Fibroblast of skin of left quadriceps (primary cell): Measurements from ENCODE around the gene CFAP47.
"Not testable (repeated sequence)": the region's sequence is repeated elsewhere in the genome, so short reads cannot be mapped to it uniquely, and the experiment has no call there.

Experiments used
- DNase-seq, 2 experiments: peaks; one replicate each; pipeline ENCODE4 v3.0.0-alpha.2; 2013; ENCODE audit warnings: low read depth in 2 of 2

CFAP47 gene, protein sequence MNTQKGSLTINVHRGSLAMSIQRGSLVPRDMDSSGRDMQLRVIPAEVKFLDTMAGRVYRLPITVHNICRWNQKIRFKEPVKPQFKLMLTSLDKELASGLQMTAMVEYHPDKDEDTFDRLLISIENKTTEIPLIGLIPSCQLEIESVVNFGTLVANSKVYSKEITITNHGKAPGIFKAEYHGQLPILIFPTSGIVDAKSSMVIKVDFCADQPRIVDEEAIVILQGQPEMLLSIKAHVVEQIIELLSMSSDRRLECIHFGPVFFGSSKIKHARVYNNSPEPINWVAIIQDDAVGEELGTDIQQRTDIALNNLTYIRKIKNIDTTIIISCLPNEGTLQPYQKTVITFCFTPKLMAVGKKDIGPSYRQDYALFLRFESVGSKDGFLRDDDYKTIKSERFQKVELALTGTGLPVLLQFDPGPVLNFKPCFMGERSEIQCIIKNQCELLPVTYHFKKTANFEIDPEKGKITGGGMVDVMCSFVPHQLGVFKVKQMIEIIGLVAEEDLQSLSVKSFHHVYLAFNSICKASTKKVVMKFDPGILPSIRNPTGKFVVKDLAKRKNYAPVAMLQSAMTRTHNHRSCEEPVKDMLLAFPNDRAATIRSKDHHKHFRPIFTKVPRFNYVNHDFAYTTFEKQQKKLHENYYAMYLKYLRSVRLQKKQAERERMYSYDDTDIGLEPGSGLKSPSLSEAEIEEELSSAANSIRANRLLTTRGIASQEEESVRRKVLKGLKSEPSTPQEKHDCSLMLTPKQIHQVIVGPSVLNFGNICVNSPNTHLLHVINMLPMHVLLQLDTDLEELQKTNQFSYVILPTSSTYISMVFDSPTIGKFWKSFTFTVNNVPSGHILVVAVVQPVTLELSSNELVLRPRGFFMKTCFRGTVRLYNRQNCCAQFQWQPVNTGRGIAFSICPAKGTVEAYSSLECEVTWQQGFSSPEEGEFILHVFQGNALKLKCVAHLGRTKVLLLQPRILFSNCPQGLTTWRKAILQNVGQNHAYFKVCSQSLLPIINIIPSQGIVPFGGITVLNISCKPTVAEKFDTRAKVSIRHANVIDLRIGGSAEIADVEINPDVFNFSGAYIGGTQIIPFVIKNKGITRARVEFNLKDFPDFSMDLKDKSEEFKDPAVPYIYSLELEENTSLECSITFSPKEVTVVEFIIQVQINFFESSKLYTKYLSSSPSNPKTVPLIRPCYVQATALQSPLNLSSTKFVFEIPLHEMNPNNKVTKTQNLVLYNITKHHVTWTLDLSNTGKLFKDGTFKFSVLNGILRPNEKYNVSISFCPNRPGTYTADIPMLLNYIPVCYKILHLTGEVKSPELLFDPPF (N-terminal part only)

DNA sequence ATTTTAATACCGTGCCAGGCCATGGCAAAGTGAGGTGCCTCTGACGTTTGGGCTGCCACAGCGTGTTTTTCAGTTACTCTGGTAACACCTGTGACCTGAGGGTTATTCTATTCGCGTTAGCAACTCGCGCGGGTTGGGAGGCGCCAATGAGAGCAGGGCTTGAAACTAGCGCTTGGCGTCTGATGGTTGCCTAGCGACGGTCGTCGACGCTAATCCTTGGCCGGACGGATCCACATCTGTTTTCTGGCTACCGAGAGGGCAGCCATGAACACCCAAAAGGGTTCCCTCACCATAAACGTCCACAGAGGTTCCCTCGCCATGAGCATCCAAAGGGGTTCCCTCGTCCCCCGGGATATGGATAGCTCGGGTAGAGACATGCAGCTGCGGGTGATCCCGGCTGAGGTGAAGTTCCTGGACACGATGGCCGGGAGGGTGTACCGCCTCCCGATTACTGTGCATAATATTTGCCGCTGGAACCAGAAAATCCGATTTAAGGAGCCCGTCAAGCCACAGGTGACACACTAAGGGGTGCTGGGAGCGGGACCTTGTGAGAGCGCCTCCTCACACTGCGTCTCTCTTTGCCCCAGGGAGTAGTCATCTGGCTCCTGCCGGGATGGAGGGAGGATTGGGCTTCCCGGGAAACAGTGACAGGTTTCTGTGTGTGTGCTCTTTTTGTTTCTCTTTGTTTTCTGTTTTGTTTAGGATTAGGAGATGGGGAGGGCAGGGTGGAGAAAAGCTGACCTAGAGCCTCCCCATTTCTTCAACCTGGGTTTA is at the start of gene CFAP47:
TSS of gene CFAP47 (plus strand) at position 199 of the 774 bp plus-strand sequence. CDS start at position 265, 66 bp downstream.
- DNase-seq = no peak

DNA sequence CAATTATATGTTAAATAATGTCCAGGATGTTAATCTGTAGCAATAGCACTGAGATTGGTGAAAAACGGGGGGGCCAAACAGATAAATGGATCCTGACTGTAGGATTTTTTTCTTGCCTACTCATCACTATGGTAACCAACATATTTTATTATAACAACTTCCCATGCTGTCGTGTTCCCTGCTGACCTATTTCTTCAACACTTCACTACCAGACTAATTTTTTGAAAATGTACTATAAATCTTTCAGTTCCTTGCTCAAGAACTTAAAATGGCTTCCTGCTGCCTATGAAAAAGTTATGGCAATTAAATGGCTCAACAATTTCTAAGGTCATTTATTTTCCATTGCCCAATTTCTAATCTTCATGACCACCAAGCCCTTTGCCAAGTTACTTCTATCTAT is 38.9 kb upstream of the CFAP47 start:
- DNase-seq = no peak

DNA sequence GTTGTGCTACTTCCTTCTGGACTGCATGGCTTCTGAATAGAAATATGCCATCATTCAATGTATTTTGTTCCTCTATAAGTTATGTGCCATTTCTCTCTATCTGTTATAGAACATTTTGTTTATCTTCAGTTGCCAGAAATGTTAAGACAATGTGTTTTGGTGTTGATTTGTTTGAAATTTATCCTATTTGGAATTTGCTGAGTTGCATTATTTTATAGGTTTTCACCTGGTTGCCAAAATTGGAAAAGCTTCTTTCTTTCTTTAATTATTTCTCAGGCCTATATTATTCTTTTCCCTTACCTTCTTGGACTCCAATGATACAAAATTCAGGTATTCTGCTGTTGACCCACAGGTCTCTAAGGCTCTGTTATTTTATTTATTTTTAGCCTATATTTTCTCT is 33.4 kb upstream of the CFAP47 start:
- DNase-seq = no peak

DNA sequence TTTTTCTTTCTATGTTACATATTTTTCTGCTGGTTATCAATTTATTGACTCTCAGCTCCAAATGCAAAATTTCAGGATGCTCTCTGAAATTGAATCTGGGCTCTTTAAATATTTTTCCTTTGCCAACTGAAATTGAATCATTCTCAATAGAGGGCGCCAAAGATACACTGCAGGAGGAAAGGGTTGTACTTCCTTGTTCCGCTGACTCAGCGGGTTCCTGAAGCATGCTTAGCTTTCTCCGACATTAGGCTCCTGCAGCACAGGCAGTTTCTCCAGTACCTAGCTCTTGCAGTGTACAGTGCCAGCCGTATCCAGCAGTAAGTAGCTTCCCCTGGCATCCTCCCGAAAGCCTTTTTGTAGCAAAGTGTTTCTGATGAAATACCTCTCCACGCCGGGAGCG is 28.8 kb upstream of the CFAP47 start:
- peak; percentile 0 to 5 for DNase-seq

DNA sequence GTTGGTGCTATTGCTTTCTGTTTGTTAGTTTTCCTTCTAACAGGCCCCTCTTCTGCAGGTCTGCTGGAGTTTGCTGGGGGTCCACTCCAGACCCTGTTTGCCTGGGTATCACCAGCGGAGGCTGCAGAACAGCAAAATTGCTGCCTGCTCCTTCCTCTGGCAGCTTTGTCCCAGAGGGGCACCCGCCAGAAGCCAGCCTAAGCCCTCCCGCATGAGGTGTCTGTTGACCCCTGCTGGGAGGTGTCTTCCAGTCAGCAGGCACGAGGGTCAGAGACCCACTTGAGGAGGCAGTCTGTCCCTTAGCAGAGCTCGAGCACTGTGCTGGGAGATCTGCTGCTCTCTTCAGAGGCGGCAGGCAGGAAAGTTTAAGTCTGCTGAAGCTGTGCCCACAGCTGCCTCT is 67.3 kb downstream of the CFAP47 start:
- DNase-seq = not testable (repeated sequence)

DNA sequence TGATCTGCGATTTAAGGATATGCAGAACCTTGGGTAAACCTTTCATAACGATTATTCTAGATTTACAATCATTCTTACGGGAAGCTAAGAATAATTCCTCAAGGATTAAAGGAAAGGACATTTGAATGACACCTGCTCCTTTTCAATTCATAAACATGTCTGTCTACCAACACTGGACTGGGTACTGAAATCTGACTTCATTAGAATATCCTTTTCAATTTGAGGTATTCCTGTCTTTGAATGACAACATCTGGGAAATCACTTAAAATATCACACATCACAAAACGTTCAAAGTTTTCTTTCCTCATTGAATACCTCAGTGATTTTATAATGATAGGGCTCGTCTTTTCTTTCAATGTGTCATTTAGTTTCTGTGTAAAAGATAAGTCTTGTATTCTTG is 87.7 kb downstream of the CFAP47 start:
- DNase-seq = no peak

DNA sequence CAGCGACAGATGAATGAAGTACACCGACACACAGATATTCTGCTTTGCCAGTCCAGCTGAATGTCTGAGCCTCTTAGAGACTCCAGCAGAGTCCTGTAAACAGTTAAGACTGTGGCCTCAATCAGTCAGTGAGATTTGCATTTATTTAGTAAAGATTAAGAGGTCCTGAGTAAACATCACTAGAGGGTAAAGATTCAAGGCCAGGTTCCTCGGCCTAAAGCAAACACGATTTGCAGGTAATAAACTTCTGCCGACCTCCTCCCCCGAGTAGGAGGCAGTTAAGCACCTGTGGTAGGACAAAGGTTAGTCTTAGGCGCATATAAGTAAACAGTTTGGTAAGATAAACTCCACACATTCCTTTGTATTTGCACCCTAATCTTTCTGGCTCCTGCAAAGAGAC is 99.6 kb downstream of the CFAP47 start:
- no peak for DNase-seq

DNA sequence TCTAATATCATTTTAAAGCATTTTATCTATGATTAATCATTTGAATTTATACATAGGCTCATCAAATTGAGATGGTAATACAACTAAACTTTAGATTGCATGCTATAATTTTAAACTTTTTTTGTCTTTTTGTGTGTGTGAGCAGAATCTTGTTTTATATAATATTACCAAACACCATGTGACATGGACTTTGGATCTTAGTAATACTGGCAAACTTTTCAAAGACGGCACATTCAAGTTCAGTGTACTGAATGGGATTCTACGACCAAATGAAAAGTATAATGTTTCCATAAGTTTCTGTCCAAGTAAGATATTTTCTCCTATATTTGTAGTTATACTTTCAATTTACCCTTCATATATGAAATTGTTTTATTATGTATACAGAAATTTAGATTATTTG is 116.0 kb downstream of the CFAP47 start:
- DNase-seq = no peak

DNA sequence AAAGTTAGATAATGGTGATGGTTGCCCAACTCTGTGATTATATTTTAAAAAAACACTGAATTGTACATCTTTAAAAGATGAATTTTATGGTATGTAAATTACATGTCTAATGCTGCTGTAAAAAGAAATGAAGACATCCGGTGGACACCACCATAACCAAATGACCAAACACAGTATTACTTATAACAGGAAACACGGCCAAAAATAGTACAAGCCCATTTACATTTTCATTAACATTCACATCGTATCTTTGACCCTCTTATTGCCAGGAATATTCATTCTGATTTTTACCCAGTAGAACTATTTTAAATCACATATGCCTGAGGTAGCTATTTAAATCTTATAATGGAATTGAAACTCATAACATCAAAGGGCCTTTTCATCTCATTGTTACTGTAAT is 143.2 kb downstream of the CFAP47 start:
- DNase-seq = no peak

DNA sequence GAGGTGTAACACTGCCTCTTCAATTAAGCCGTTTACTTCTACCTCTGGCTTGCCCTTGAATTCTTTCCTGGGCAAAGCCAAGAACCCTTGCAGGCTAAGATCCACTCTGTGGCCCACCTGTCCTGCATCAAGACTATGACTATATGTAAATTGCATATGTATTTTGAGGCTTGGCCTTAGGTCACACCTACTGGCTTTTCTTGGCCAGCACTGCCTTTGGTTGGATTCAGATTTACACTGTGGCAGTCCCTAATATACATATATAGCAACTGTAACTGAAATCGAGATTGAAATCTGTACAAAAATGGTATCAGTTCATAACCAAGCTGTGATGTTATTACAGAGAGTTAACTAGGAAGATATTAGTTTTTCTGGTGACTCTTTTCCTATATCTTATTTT is 151.5 kb downstream of the CFAP47 start:
- DNase-seq = no peak

DNA sequence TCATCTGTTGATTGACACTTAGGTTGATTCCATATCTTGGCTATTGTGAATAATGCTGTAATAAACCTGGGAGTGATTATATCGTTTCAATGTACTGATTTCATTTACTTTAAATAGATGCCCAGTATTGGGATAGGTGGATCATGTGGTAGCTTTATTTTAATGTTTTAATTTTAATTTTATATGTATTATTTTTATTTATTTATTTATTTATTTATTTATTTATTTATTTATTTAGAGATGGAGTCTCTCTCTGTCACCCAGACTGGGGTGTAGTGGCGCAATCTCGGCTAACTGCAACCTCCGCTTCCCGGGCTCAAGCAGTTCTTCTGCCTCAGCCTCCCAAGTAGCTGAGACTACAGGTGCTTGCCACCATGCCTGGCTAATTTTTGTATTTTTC is 155.5 kb downstream of the CFAP47 start:
- not testable (repeated sequence) for DNase-seq

DNA sequence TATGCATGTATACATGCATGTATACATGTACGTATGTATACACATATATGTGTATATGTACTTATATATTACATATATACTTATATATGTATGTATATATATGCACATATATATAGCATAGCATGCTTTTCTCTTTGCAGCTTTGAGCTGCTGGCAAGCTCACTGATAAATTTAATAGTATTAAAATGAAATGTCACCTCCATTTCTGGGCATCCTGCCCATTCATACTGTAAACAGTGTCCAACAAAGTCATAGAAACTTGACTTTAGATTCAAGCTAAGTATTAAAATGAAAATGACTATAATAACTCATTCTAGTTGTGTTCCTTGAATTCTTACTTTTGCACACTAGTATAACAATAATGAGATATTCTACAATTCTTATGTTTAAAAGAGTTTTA is 163.7 kb downstream of the CFAP47 start:
- DNase-seq = no peak

DNA sequence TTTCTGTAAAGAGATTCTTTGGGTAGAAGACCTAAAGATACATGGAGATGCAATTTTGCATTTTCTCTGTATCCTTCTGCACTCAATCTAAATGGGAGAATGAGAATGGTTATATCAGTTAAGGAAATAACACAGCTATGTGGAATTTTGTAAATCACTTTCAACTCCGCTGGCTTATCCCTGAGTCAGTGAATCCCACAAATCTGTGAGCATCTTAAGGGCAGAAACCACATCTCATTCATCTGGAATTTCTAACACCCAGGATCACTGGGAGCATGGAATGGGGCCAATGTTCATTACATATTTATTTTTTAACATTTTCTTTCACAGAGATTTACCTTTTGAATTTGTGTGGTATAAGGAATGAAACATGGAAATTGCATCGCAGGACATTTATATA is 167.8 kb downstream of the CFAP47 start:
- no peak for DNase-seq

DNA sequence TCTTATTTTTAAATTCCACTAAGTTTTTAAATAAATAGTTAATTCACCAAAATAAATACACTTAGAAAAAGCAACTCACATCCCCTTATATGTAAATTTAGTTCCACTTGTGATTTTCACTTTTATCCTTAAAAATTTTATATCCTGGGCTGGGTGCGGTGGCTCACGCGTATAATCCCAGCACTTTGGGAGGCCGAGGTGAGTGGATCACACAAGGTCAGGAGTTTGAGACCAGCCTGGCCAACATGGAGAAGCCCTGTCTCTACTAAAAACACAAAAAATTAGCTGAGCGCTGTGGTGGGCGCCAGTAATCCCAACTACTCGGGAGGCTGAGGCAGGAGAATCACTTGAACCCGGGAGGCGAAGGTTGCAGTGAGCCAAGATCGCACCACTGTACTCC is 169.4 kb downstream of the CFAP47 start:
- not testable (repeated sequence) for DNase-seq

DNA sequence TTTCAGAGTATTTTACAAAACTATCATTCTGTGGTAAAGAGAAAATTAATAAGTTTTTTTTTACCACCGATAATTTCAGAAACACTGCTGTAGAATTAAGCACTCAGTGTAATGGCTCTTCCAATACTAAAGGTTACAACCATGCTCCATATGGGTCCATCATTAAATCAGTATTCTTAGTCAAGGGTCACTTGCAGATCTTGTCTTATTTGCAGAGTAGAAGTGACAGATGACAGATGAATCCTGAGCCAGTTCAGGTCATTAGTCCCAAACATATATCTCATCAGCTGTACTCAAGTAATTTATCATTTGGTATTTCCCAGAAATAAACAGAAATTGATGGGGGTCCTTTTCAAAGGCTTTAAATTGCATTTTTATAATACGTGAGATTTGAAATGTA is 182.9 kb downstream of the CFAP47 start:
- DNase-seq = no peak

DNA sequence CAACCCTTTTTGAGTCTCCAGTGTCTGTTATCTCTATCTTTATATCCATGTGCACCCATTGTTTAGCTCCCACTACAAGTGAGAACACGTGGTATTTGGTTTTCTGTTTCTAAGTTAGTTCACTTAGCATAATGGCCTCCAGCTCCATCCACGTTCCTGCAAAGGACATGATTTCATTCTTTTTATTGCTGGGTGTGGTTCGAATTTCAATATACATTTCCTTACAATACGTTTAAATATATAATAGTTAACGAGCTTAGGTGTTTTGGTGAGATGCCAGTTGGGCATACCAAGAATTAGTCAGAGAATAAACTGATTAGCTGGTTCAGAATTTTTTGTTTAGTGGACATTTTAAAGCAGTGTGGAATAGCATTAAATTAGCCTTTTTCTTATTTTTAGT is 196.7 kb downstream of the CFAP47 start:
- DNase-seq = no peak

DNA sequence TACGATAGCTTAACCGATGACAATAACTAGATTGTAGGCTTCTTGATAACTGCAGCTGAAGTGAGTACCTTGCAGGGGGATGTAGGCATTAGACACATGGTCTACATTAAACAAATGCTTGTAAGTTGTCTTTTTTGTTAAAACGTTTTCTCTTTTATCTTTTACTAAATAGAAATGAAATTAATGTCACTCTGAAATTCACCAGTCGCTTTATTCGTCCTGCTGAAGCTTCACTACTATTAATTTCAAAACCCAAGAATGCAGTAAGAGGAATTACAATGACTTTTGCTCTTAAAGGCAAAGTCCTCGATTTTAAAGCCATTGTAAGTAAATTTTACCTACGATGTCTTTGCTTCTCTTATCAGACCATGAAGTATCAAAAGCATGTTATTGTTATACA is 239.7 kb downstream of the CFAP47 start:
- DNase-seq = no peak

DNA sequence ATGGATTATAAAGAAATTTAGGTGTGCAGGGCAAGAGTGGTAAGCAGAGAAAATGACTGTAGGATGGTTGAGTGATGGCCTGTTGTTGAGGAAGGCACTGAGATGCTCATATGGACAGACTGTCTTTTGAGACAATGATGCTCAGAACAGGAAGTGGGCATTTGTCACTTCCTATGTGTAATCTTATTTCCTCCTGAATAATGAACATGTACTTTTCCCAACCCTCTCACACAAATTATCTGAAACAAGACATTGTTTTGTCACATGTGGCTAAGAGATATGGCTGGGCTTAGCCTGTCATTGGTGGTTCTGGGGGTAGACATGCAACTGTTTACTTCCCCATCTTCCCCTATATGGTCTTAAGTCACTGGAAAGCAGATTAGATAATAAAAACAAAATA is 240.5 kb downstream of the CFAP47 start:
- no peak for DNase-seq

DNA sequence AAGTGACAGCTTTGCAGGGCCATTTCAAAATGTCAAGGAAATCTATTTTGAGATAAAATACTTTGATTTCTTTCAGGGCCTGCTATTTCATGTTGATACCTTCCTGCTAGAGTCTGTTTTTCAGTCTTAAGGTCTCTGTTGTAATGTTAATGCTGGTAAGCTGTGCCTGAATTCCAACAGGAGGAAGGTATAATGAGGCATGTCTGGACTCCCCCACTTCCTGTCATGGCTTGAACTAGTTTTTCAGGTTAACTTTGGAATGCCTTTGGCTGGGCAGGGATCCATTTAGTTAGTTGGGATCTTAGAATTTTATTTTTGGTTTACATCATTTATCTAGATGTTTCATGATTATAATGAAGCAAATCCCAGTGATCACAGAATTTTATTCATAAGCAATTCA is 279.0 kb downstream of the CFAP47 start:
- DNase-seq = no peak

DNA sequence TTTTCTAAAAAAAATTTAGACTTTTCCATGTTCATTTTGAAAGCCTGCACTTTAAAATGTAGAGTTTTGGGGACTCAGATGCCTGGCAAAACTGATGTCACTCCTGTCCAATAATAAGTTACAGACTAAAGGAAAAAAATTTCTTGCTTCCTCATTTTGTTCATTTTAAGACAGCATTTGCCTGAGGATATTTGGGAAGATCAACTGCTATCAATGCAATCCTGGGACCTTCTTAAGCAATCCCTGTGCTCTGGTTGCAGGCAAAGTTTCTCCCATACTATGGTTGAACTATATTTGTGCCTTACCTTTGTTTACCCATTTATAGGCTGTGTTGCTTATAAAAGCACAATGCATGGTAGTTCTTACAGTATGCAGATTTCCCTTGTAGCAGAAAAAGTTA is 280.4 kb downstream of the CFAP47 start:
- DNase-seq = no peak

DNA sequence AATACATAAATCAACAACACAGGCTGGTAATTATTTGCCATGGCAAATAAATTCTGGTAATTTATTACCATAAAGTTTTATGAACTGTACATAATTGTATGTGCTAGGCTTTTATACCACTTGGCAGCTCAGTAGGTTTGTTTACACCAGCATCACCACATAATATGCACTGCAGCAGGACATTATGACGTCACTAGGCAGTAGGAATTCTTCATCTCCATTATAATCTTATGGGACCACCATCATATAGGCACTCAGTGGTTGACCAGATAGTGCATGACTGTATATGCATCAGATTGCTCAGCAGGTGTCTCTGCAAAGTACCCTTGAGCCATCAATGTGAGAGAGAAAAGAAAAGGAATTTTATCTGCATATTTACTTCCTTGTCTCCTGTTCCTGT is 295.4 kb downstream of the CFAP47 start:
- no peak for DNase-seq
